GM21367 (cell line): ENCODE measurements around the gene EVI5L.

Source experiments
- ATAC-seq: cut with Tn5 transposase; IDR thresholded peaks from one replicate; pipeline ENCODE4 v1.9.1; 2021; ENCODE audit not compliant: unreplicated experiment

The EVI5L gene

GRCh38 chr19:7894612-7895309 lies 64.7 kb downstream of the EVI5L start:
- no peak for ATAC-seq

GRCh38 chr19:7895565-7895964 lies 65.5 kb downstream of the EVI5L start:
- no peak for ATAC-seq

- ATAC-seq, result no peak
These were observed 67.3 kb downstream of the EVI5L start for GRCh38 chr19:7897292-7897691.

- no peak for ATAC-seq
These were observed 68.9 kb downstream of the EVI5L start for GRCh38 chr19:7898967-7899366.

- ATAC-seq, result no peak
These were observed 69.8 kb downstream of the EVI5L start for GRCh38 chr19:7899751-7900378.

- ATAC-seq, result no peak
These were observed 70.4 kb downstream of the EVI5L start for GRCh38 chr19:7900401-7900870.

- ATAC-seq, result no peak
These were observed 70.9 kb downstream of the EVI5L start for GRCh38 chr19:7900931-7901330.

- ATAC-seq, result no peak
These were observed 71.3 kb downstream of the EVI5L start for GRCh38 chr19:7901337-7901736.

- peak; percentile 12 for ATAC-seq
These were observed 72.8 kb downstream of the EVI5L start for GRCh38 chr19:7902796-7903243.

- peak; percentile 61 for ATAC-seq
These were observed 73.4 kb downstream of the EVI5L start, which contains the start of gene MAP2K7 for GRCh38 chr19:7903244-7904073. Gene MAP2K7 (plus strand): TSS chr19:7903877. CDS start chr19:7903945, 68 bp downstream.

GRCh38 chr19:7904074-7905020 lies 74.3 kb downstream of the EVI5L start:
- ATAC-seq, result peak; percentile 24

- no peak for ATAC-seq
These were observed 75.2 kb downstream of the EVI5L start for GRCh38 chr19:7905268-7905667.

GRCh38 chr19:7905859-7906258 lies 75.8 kb downstream of the EVI5L start:
- ATAC-seq, result no peak

- ATAC-seq, result no peak
These were observed 77.1 kb downstream of the EVI5L start for GRCh38 chr19:7907122-7907521.

- no peak for ATAC-seq
These were observed 77.5 kb downstream of the EVI5L start for GRCh38 chr19:7907544-7907943.

- no peak for ATAC-seq
These were observed 78.2 kb downstream of the EVI5L start for GRCh38 chr19:7908078-7908699.

GRCh38 chr19:7908742-7909461 lies 78.9 kb downstream of the EVI5L start:
- no peak for ATAC-seq

- ATAC-seq, result no peak
These were observed 79.6 kb downstream of the EVI5L start for GRCh38 chr19:7909471-7910067.
